NCI-H2227 (cell line): Measurements from ENCODE around the gene SLC4A5.

Experiments
- DNase-seq: peaks from one replicate; lab custom pipeline; 2025; ENCODE audit not compliant: unreplicated experiment; lab: John Stamatoyannopoulos, UW

The SLC4A5 gene

GRCh38 chr2:74314107-74314506, 29.1 kb downstream of the SLC4A5 start:
- DNase-seq: no peak

- DNase-seq: no peak
These were observed 29.7 kb downstream of the SLC4A5 start for GRCh38 chr2:74313497-74313896.

- no peak for DNase-seq
These were observed 30.3 kb downstream of the SLC4A5 start for GRCh38 chr2:74312913-74313312.

GRCh38 chr2:74307720-74308119, 35.5 kb downstream of the SLC4A5 start:
- DNase-seq: no peak

GRCh38 chr2:74304332-74305148, 38.7 kb downstream of the SLC4A5 start:
- no peak for DNase-seq

- DNase-seq: no peak
These were observed 40.4 kb downstream of the SLC4A5 start for GRCh38 chr2:74302865-74303264.

GRCh38 chr2:74301262-74301661, 42.0 kb downstream of the SLC4A5 start:
- DNase-seq: no peak

GRCh38 chr2:74300506-74300905, 42.7 kb downstream of the SLC4A5 start:
- no peak for DNase-seq

GRCh38 chr2:74297950-74298349, 45.3 kb downstream of the SLC4A5 start:
- DNase-seq: no peak

GRCh38 chr2:74297391-74297790, 45.8 kb downstream of the SLC4A5 start:
- DNase-seq: no peak

- no peak for DNase-seq
These were observed 49.8 kb downstream of the SLC4A5 start for GRCh38 chr2:74293191-74293991.

GRCh38 chr2:74292751-74293150, 50.5 kb downstream of the SLC4A5 start:
- DNase-seq: no peak

- no peak for DNase-seq
These were observed 51.2 kb downstream of the SLC4A5 start for GRCh38 chr2:74291886-74292621.

- no peak for DNase-seq
These were observed 52.0 kb downstream of the SLC4A5 start for GRCh38 chr2:74291218-74291544.

- no peak for DNase-seq
These were observed 52.6 kb downstream of the SLC4A5 start for GRCh38 chr2:74290466-74291217.

- no peak for DNase-seq
These were observed 53.1 kb downstream of the SLC4A5 start for GRCh38 chr2:74290066-74290465.

- no peak for DNase-seq
These were observed 56.5 kb downstream of the SLC4A5 start for GRCh38 chr2:74286725-74287124.

GRCh38 chr2:74281141-74281975, 61.9 kb downstream of the SLC4A5 start:
- no peak for DNase-seq

GRCh38 chr2:74278694-74279093, 64.5 kb downstream of the SLC4A5 start:
- no peak for DNase-seq

GRCh38 chr2:74278176-74278575, 65.0 kb downstream of the SLC4A5 start:
- no peak for DNase-seq
